Astrocyte (in vitro differentiated cells and primary cell): ENCODE measurements around the gene DNAJC7. TPM values are rescaled to one million over a fixed set of nuclear protein-coding genes. Genes with fewer than 3 reads are reported as not detected.

ENCODE experiments used
- DNase-seq: peaks from one replicate; pipeline ENCODE4 v3.0.0-alpha.2; 2010; ENCODE audit warnings: low read depth
- FAIRE-seq: peaks from 2 replicates; lab custom pipeline; 2011; peaks lifted over from hg19 to GRCh38; lab: Jason Lieb, UNC
- H2AFZ ChIP-seq: 2 replicates; pipeline ENCODE4 v1.6.0; 2012; ENCODE audit warnings: low read depth, low read length, inconsistent platforms
- H3K27ac ChIP-seq: 2 replicates; pipeline ENCODE4 v1.5.1; 2011; ENCODE audit warnings: low read depth, low read length, inconsistent platforms
- H3K27me3 ChIP-seq: 2 replicates; pipeline ENCODE4 v1.6.0; 2011; ENCODE audit warnings: low read length, inconsistent platforms; ENCODE audit not compliant: insufficient read depth
- H3K36me3 ChIP-seq: 2 replicates; pipeline ENCODE4 v1.5.1; 2011; ENCODE audit warnings: low read length, inconsistent platforms; ENCODE audit not compliant: insufficient read depth
- H3K4me1 ChIP-seq: 2 replicates; pipeline ENCODE4 v1.5.1; 2011; ENCODE audit warnings: low read length, inconsistent platforms; ENCODE audit not compliant: insufficient read depth
- H3K4me2 ChIP-seq: 2 replicates; pipeline ENCODE4 v1.6.0; 2012; ENCODE audit warnings: low read length, inconsistent platforms
- H3K4me3 ChIP-seq: 2 replicates; pipeline ENCODE4 v1.5.1; 2011; ENCODE audit warnings: low read depth, mild to moderate bottlenecking, low read length, inconsistent platforms; ENCODE audit not compliant: insufficient read depth
- H3K79me2 ChIP-seq: 2 replicates; pipeline ENCODE4 v1.6.0; 2012; ENCODE audit warnings: mild to moderate bottlenecking, low read length, inconsistent platforms; ENCODE audit not compliant: insufficient read depth
- H3K9ac ChIP-seq: 2 replicates; pipeline ENCODE4 v1.6.0; 2012; ENCODE audit warnings: mild to moderate bottlenecking, low read length, inconsistent platforms
- H3K9me3 ChIP-seq: 2 replicates; pipeline ENCODE4 v1.5.1; 2012; ENCODE audit warnings: low read depth, mild to moderate bottlenecking, low read length, inconsistent platforms; ENCODE audit not compliant: insufficient read depth
- H4K20me1 ChIP-seq: 2 replicates; pipeline ENCODE4 v1.6.0; 2012; ENCODE audit warnings: low read length, inconsistent platforms; ENCODE audit not compliant: insufficient read depth
- H3K27ac Mint-ChIP-seq: one replicate; pipeline ENCODE4 v1.8.0; 2021; ENCODE audit warnings: mild to moderate bottlenecking, mixed read lengths; ENCODE audit not compliant: unreplicated experiment
- H3K27me3 Mint-ChIP-seq: one replicate; pipeline ENCODE4 v1.8.0; 2021; ENCODE audit warnings: low read depth, mixed read lengths; ENCODE audit not compliant: unreplicated experiment
- H3K36me3 Mint-ChIP-seq: one replicate; pipeline ENCODE4 v1.8.0; 2021; ENCODE audit warnings: low read depth, mixed read lengths; ENCODE audit not compliant: unreplicated experiment
- H3K4me1 Mint-ChIP-seq: one replicate; pipeline ENCODE4 v1.8.0; 2021; ENCODE audit warnings: low read depth, mixed read lengths; ENCODE audit not compliant: unreplicated experiment
- H3K4me3 Mint-ChIP-seq: one replicate; pipeline ENCODE4 v1.8.0; 2021; ENCODE audit warnings: mild to moderate bottlenecking, moderate library complexity, mixed read lengths; ENCODE audit not compliant: unreplicated experiment
- H3K9me3 Mint-ChIP-seq: one replicate; pipeline ENCODE4 v1.8.0; 2021; ENCODE audit warnings: mild to moderate bottlenecking, mixed read lengths; ENCODE audit not compliant: unreplicated experiment
- EZH2 ChIP-seq: IDR thresholded peaks from 2 replicates; pipeline ENCODE4 v1.6.1; 2012; ENCODE audit warnings: mild to moderate bottlenecking, low read length, inconsistent platforms; ENCODE audit not compliant: insufficient read depth
- total RNA-seq: library from RNA; stranded (reverse); gene quantifications from 2 replicates; pipeline ENCODE4 v1.2.1, GENCODE V29; 2021
- TF ChIP-seq, protein P1 (sequence below): IDR thresholded peaks from 2 replicates; pipeline ENCODE4 v1.5.1; 2011; ENCODE audit warnings: low read depth, mild to moderate bottlenecking, inconsistent platforms, low read length, moderate library complexity; ENCODE audit not compliant: insufficient read depth

Gene DNAJC7
- total RNA-seq, 1 donor from 2014 or later = 96.0 TPM

GRCh38 chr17:41962111-41962510, 55.1 kb downstream of the DNAJC7 start:
- no peaks in the 10 kb centered on the region for H3K9me3 Mint-ChIP-seq
- FAIRE-seq (no peak), DNase-seq (no peak)
- no peak overlapping the region for H2AFZ ChIP-seq
- peaks cover 24% of the 10 kb centered on the region for H3K4me1 ChIP-seq
- no peak overlapping the region for H3K27ac Mint-ChIP-seq
- no peaks in the 10 kb centered on the region for H3K27me3 ChIP-seq
- TF ChIP-seq, protein P1, sequence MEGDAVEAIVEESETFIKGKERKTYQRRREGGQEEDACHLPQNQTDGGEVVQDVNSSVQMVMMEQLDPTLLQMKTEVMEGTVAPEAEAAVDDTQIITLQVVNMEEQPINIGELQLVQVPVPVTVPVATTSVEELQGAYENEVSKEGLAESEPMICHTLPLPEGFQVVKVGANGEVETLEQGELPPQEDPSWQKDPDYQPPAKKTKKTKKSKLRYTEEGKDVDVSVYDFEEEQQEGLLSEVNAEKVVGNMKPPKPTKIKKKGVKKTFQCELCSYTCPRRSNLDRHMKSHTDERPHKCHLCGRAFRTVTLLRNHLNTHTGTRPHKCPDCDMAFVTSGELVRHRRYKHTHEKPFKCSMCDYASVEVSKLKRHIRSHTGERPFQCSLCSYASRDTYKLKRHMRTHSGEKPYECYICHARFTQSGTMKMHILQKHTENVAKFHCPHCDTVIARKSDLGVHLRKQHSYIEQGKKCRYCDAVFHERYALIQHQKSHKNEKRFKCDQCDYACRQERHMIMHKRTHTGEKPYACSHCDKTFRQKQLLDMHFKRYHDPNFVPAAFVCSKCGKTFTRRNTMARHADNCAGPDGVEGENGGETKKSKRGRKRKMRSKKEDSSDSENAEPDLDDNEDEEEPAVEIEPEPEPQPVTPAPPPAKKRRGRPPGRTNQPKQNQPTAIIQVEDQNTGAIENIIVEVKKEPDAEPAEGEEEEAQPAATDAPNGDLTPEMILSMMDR = no peak
- no peak for TF ChIP-seq EZH2
- no peaks in the 10 kb centered on the region for H4K20me1 ChIP-seq
- H3K79me2 ChIP-seq = peaks cover 5% of the 10 kb centered on the region
- H3K27me3 Mint-ChIP-seq = peaks cover 3% of the 10 kb centered on the region
- H3K4me3 ChIP-seq = no peak overlapping the region
- H3K36me3 Mint-ChIP-seq = no peaks in the 10 kb centered on the region
- no peak overlapping the region for H3K27ac ChIP-seq
- no peaks in the 10 kb centered on the region for H3K9me3 ChIP-seq
- H3K9ac ChIP-seq = no peak overlapping the region
- H3K4me3 Mint-ChIP-seq = no peak overlapping the region
- no peaks in the 10 kb centered on the region for H3K36me3 ChIP-seq
- H3K4me2 ChIP-seq = no peak overlapping the region
- H3K4me1 Mint-ChIP-seq = peaks cover 23% of the 10 kb centered on the region

DNA sequence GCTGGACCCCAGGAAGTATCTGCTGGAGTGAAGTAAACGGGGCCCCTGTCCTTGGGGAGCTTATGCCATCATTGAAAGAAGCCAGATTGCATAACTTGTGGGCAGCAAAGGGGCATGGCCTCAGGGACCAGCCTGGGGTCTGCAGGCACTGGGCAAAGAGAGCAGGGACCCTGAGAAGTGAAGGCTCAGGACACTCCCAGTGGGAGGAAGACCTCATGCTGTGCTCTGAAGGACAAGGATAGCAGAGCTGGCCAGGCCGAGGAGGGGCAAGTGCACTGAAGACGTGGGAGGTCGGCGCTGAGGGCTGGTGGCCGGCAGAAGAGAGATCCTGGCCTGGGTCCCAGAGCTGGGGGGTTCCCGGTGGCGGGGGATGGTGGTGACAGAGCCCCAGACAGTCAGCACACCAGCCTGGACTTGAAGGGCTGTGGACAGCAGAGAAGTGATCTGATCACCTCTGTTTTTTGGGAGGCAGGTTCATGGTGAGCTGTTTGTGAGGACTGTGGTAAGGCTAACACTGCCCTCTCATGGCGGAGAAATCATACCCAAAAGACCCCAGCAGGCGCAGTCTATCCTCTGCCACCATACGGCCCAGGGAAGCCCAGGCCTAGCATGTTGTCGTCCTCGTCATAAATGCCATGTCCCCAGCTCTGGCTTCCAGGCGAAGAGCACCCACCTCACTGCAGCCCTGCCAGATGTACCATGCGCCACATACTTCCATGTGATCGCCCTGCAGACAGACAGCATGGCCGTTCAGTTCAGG, 57.7 kb downstream of the DNAJC7 start:
- Mint-ChIP-seq H3K4me1 (peaks cover 19% of the 10 kb centered on the region), H3K36me3 (no peaks in the 10 kb centered on the region), H3K27me3 (peaks cover 3% of the 10 kb centered on the region), H3K27ac (no peak overlapping the region), H3K4me3 (no peak overlapping the region), H3K9me3 (no peaks in the 10 kb centered on the region)
- Histone ChIP-seq H3K9me3 (no peaks in the 10 kb centered on the region), H3K4me3 (no peak overlapping the region), H3K4me1 (peaks cover 17% of the 10 kb centered on the region), H3K4me2 (peak overlapping the region; percentile 50), H3K27me3 (no peaks in the 10 kb centered on the region), H3K9ac (peak overlapping the region; percentile 23), H2AFZ (peak overlapping the region; percentile 21), H4K20me1 (no peaks in the 10 kb centered on the region), H3K36me3 (no peaks in the 10 kb centered on the region), H3K79me2 (no peaks in the 10 kb centered on the region), H3K27ac (no peak overlapping the region)
- DNase-seq (peak; percentile 34), FAIRE-seq (no peak)
- TF ChIP-seq, protein P1 = peak; percentile 27
- no peak for TF ChIP-seq EZH2

- no peaks in the 10 kb centered on the region for H3K79me2 ChIP-seq
- H3K27ac ChIP-seq = no peak overlapping the region
- no peak overlapping the region for H2AFZ ChIP-seq
- no peaks in the 10 kb centered on the region for H4K20me1 ChIP-seq
- H3K9ac ChIP-seq = peak overlapping the region; percentile 23
- FAIRE-seq (no peak), DNase-seq (peak; percentile 23)
- H3K9me3 ChIP-seq = no peaks in the 10 kb centered on the region
- H3K36me3 ChIP-seq = no peaks in the 10 kb centered on the region
- no peak overlapping the region for H3K4me3 ChIP-seq
- Mint-ChIP-seq H3K4me1 (peaks cover 19% of the 10 kb centered on the region), H3K27ac (no peak overlapping the region), H3K4me3 (no peak overlapping the region), H3K9me3 (no peaks in the 10 kb centered on the region), H3K36me3 (no peaks in the 10 kb centered on the region), H3K27me3 (peaks cover 3% of the 10 kb centered on the region)
- H3K4me1 ChIP-seq = peaks cover 17% of the 10 kb centered on the region
- TF ChIP-seq EZH2 = no peak
- TF ChIP-seq, protein P1 = no peak
- H3K4me2 ChIP-seq = peak overlapping the region; percentile 50
- no peaks in the 10 kb centered on the region for H3K27me3 ChIP-seq
Measured at GRCh38 chr17:41959030-41959335, 58.3 kb downstream of the DNAJC7 start.
